OCI-LY3 (cell line): ENCODE measurements around the gene OIT3.

ENCODE experiments used
- EZH2phosphoT487 ChIP-seq: fragments of 200-600 bp; shearing (Covaris generic); IDR thresholded peaks from 2 replicates; pipeline ENCODE4 v1.6.1; 2018; ENCODE audit warnings: antibody characterized with exemption, mixed run types, low read depth
- TF ChIP-seq, protein P1 (sequence below): fragments of 200-600, 300-600 bp; sonication (generic); IDR thresholded peaks from 2 replicates; pipeline ENCODE4 v1.5.1; 2014; ENCODE audit warnings: antibody characterized with exemption, low read length, low read depth

- TF ChIP-seq, protein P1, sequence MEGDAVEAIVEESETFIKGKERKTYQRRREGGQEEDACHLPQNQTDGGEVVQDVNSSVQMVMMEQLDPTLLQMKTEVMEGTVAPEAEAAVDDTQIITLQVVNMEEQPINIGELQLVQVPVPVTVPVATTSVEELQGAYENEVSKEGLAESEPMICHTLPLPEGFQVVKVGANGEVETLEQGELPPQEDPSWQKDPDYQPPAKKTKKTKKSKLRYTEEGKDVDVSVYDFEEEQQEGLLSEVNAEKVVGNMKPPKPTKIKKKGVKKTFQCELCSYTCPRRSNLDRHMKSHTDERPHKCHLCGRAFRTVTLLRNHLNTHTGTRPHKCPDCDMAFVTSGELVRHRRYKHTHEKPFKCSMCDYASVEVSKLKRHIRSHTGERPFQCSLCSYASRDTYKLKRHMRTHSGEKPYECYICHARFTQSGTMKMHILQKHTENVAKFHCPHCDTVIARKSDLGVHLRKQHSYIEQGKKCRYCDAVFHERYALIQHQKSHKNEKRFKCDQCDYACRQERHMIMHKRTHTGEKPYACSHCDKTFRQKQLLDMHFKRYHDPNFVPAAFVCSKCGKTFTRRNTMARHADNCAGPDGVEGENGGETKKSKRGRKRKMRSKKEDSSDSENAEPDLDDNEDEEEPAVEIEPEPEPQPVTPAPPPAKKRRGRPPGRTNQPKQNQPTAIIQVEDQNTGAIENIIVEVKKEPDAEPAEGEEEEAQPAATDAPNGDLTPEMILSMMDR = no peak
- TF ChIP-seq EZH2phosphoT487 = no peak
Observed at GRCh38 chr10:72885953-72886352, 7.6 kb upstream of the OIT3 start.
